TTC549 (cell line): ENCODE measurements around the gene CPB1.

Source experiments
- FAIRE-seq: peaks from 2 replicates; lab custom pipeline; 2012; peaks lifted over from hg19 to GRCh38; lab: Jason Lieb, UNC

The CPB1 gene

DNA sequence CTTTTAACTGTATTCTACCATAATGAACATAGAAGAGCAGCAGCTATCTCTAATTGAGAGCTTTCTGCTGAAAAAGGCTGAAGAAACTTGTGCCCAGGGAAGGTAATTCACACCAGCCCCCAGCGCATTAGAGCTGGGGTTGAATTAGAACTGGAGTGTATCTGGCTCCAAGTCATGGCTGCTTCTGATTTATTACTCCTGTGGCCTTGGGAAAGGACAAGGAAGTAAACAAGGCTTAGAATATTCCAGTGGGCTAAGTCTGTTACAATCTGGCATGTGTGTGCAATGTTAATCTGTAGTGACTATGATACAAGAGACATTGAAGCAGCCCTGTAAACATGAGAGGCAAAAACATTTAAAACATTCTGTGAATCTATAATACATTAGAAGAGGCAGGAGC lies 55.6 kb downstream of the CPB1 start:
- FAIRE-seq = no peak

DNA sequence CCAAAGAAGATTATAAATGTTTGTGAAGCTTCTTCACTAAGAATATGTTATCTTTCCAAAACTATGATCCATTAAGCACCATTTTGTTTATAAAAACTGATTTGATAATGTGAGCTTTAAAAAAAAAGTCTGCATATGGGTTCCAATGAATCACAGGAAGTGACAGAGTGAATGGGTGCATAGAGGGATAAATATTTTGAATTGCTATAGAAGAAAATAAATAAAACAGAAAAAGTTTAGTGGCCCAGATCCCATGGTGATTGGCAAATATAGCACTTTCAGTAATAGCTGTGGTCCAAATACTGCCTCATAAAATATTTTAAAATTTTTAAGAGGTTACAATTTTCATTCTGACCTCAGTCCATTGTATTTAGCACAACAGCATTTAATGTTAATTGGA lies 56.6 kb downstream of the CPB1 start:
- no peak for FAIRE-seq

DNA sequence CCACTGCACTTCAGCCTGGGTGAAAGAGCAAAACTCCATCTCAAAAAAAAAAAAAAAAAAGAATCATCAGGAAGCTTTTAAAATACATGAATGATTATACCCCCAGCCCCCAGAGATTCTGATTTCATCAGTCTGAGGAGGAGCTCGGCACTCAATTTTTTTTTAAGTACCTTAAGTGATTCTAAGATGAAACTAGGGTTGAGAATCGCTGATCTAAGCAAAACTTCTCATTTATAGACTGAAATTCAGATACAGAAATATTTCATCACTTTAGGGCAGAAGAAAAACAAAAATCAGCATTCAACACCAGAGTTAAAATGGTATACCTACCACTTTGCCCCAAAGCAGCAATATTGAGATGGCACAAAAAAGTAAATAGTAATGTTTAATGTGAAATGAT lies 62.2 kb downstream of the CPB1 start:
- no peak for FAIRE-seq

GRCh38 chr3:148896062-148896461 lies 68.5 kb downstream of the CPB1 start:
- no peak for FAIRE-seq

DNA sequence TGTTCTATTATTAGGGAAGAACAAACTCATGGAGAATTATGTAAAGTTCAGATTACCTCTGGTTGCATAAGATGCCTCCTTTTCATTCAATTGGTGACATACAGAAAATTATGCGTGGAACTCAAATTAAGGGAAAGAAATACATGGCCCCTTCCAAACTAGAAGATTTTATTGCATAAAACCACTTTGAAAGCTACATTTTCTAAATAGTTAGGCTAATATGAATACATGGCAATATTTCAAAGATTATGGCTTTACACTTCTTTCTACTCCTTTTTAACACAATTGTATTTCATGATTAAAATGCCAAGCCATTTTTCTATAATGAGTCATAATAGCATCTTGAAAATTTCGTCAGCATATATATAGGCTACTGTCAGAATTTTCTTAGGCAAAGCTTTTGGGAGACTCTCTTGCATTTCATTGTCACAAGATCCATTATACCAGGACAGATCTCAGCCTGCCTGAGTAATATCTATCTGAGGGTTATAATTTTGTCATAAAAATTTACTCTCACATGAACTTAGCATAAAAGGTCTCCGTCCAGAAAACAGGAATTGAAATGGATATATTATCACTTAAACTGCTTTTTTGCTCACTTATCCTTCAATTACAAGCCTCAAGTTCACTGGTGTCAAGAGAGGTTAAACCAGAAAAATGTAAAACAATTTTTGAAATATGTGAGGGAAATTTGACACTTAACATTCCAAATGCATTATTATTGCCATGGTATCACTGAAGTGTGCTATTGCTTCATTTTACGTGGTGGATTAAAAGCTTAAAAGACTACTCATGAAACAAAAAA lies 74.6 kb downstream of the CPB1 start:
- FAIRE-seq = no peak

GRCh38 chr3:148903022-148903442 lies 75.4 kb downstream of the CPB1 start:
- FAIRE-seq = no peak

- no peak for FAIRE-seq
Measured at GRCh38 chr3:148903941-148904340, 76.3 kb downstream of the CPB1 start.

- FAIRE-seq = no peak
Measured at GRCh38 chr3:148906667-148907066, 79.1 kb downstream of the CPB1 start.
